ENCODE data around the gene RHNO1.
A peak's percentile ranks its signal among the peaks of the same experiment; 100 is the strongest.

The RHNO1 gene

GRCh38 chr12:2891240-2892053 is 14.4 kb downstream of the RHNO1 start:
- DNase-seq (ENCODE audit: low read depth): peak; percentile 67
- H3K4me3 ChIP-seq (replicated peaks; ENCODE audit: low read depth, low read length): peak overlapping the region; percentile 77
- no peak for TF ChIP-seq CTCF (IDR thresholded peaks at IDR 0.05; ENCODE audit: low read length, missing control alignments)

- peak overlapping the region; percentile 77 for H3K4me3 ChIP-seq (replicated peaks; ENCODE audit: low read depth, low read length)
- DNase-seq (ENCODE audit: low read depth): no peak
- no peak for TF ChIP-seq CTCF (IDR thresholded peaks at IDR 0.05; ENCODE audit: low read length, missing control alignments)
Measured at GRCh38 chr12:2892246-2892645, 15.2 kb downstream of the RHNO1 start.

- no peak overlapping the region for H3K4me3 ChIP-seq (replicated peaks; ENCODE audit: low read depth, low read length)
- TF ChIP-seq CTCF (IDR thresholded peaks at IDR 0.05; ENCODE audit: low read length, missing control alignments): no peak
- DNase-seq (ENCODE audit: low read depth): peak; percentile 77
Measured at GRCh38 chr12:2893007-2893406, 16.0 kb downstream of the RHNO1 start.

- no peak for TF ChIP-seq CTCF (IDR thresholded peaks at IDR 0.05; ENCODE audit: low read length, missing control alignments)
- H3K4me3 ChIP-seq (replicated peaks; ENCODE audit: low read depth, low read length): no peak overlapping the region
- DNase-seq (ENCODE audit: low read depth): no peak
Measured at GRCh38 chr12:2895051-2895451, 18.0 kb downstream of the RHNO1 start.

- no peak for TF ChIP-seq CTCF (IDR thresholded peaks at IDR 0.05; ENCODE audit: low read length, missing control alignments)
- H3K4me3 ChIP-seq (replicated peaks; ENCODE audit: low read depth, low read length): no peak overlapping the region
- DNase-seq (ENCODE audit: low read depth): no peak
Measured at GRCh38 chr12:2895511-2895910, 18.5 kb downstream of the RHNO1 start.

GRCh38 chr12:2897418-2897817 is 20.4 kb downstream of the RHNO1 start:
- no peak for TF ChIP-seq CTCF (IDR thresholded peaks at IDR 0.05; ENCODE audit: low read length, missing control alignments)
- DNase-seq (ENCODE audit: low read depth): no peak
- no peak overlapping the region for H3K4me3 ChIP-seq (replicated peaks; ENCODE audit: low read depth, low read length)

- DNase-seq (ENCODE audit: low read depth): no peak
- TF ChIP-seq CTCF (IDR thresholded peaks at IDR 0.05; ENCODE audit: low read length, missing control alignments): no peak
- no peak overlapping the region for H3K4me3 ChIP-seq (replicated peaks; ENCODE audit: low read depth, low read length)
Measured at GRCh38 chr12:2900642-2901041, 23.6 kb downstream of the RHNO1 start.
